Adrenal gland (tissue), 5 donors: ENCODE measurements around the gene BCAS3.

ENCODE experiments used
- CTCF ChIP-seq, 6 experiments: fragments of 450-650 bp in 4 of 6; fragments of 200-600 bp in 2 of 6; sonication (generic) in 1 of 6; IDR thresholded peaks; 1 replicate in 5 of 6; 2 replicates in 1 of 6; pipeline versions ENCODE4 v1.5.1 to v1.8.0; 2016 to 2021; ENCODE audit warnings: antibody characterized with exemption in 6 of 6, mild to moderate bottlenecking in 2 of 6, moderate library complexity in 1 of 6
- POLR2A ChIP-seq, 2 donors: fragments of 450-650 bp; IDR thresholded peaks; one replicate each; pipeline ENCODE4 v1.6.1; 2017; ENCODE audit warnings: antibody characterized with exemption in 2 of 2, mild to moderate bottlenecking in 2 of 2, moderate library complexity in 1 of 2
- donor health status: DM: no; HTN: no; CAD: no.

- TF ChIP-seq CTCF (IDR thresholded peaks at IDR 0.05) = no peak
- no peak for TF ChIP-seq POLR2A (IDR thresholded peaks at IDR 0.05)
These were observed 646.5 kb downstream of the BCAS3 start for GRCh38 chr17:61323909-61324868.
